Pancreas (tissue), 10 donors: ENCODE measurements around the gene KRT72. TPM values are rescaled to one million over a fixed set of nuclear protein-coding genes. Genes with fewer than 3 reads are reported as not detected.
A peak's percentile ranks its signal among the peaks of the same experiment; 100 is the strongest.

Experiments
- ATAC-seq, 4 donors: fragments of 200-7000 bp; cut with Tn5 transposase; one replicate each; pipeline versions ENCODE4 v1.8.0 to v1.9.1; 2020; ENCODE audit warnings: mild to moderate bottlenecking in 4 of 4, moderate library complexity in 4 of 4
- DNase-seq, 6 donors: peaks; one replicate each; pipeline ENCODE4 v3.0.0-alpha.2; 2020
- FAIRE-seq: peaks from 2 replicates; lab custom pipeline; 2012; peaks lifted over from hg19 to GRCh38; lab: Jason Lieb, UNC
- H3K27ac ChIP-seq, 4 donors: fragments of 200-600 bp; sonication (generic); 1 replicate in 3 of 4; 2 replicates in 1 of 4; pipeline versions ENCODE4 v1.5.0 to v1.8.0; 2020
- H3K27me3 ChIP-seq, 4 donors: fragments of 200-600 bp; one replicate each; pipeline ENCODE4 v1.8.0; 2021
- H3K36me3 ChIP-seq, 3 donors: fragments of 200-600 bp; sonication (generic) in 1 of 3; one replicate each; pipeline versions ENCODE4 v1.5.0 to v1.8.0; 2020 to 2021
- H3K4me1 ChIP-seq, 3 donors: fragments of 200-600 bp; one replicate each; pipeline ENCODE4 v1.8.0; 2021
- H3K4me3 ChIP-seq, 4 donors: fragments of 200-600 bp; sonication (generic) in 2 of 4; one replicate each; pipeline versions ENCODE4 v1.5.0 to v1.8.0; 2020 to 2021
- H3K9me3 ChIP-seq, 4 donors: fragments of 200-600 bp; one replicate each; pipeline ENCODE4 v1.8.0; 2021
- WGBS, 2 donors: extraction: QIAGEN DNeasy Blood & Tissue Kit; methylation state at CpG; one replicate each; pipeline ENCODE4 v1.1.7; 2013; 5-methylcytosine and 5-hydroxymethylcytosine counted together
- intact Hi-C, 3 donors: fragments of 100-400 bp; cut with DNase I; formaldehyde crosslinking; loops; one replicate each; pipeline versions ENCODE4 v1.11.1 to v1.14.2; 2022
- polyA plus RNA-seq, 2 donors: library from polyadenylated mRNA; stranded (reverse); fragments of 200-250 nt; gene quantifications; one replicate each; pipeline ENCODE4 v1.2.3, GENCODE V29; 2013
- total RNA-seq, 6 donors: library from RNA; stranded (reverse); fragmentation: NEBNext Ultra II Directional in 4 of 6; extraction: Animal tissue kit (Norgen Biotek cat#: 25700) in 4 of 6; gene quantifications; one replicate each; pipeline versions ENCODE4 v1.2.1 to v1.2.4, GENCODE V29; 2021 to 2023
- TF ChIP-seq, protein P1 (sequence below), 4 donors: fragments of 200-600 bp; sonication (generic) in 3 of 4; IDR thresholded peaks; one replicate each; pipeline versions ENCODE4 v1.5.0 to v1.8.0; 2021; ENCODE audit warnings: antibody characterized with exemption in 4 of 4
- donor health status: healthy with polysubstance abuse.
- donor health status: DM: no; HTN: no; CAD: no; lungs with moderate emphysema.
- donor health status: DM: no; HTN: no; CAD: no.
- donor health status: control.
- donor health status: control.
- donor health status: Bipolar disorder and iron deficiency.
- donor health status: DM: yes; HTN: yes; CAD: no.
- donor health status: DM: no; HTN: no; CAD: no.
- donor health status: DM: no; HTN: no; CAD: no.
- donor health status: DM: yes; HTN: yes; CAD: no.

KRT72 gene
- total and polyA plus RNA-seq, 8 donors: 0.09 TPM; not detected in 7

DNA sequence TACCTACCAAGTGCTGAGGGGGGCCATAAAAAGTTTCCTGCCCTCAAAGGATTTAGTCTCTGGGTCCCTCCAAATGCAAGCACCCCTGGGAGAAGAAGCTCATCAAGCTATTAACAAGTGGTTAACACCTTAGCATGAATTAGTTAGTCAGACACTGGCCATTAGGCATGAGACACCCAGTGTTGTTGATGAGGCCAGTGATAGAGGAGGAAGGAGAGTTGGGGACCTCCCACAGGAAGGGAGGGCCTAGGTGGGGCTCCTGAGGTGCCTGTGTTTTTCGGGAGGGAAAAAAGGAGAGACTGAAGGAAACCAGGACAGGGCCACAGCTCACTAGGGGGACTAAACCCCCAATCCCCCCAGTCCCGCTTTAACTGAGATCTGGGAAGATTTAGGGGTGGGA is 43.8 kb downstream of the KRT72 start:
- Histone ChIP-seq H3K36me3 (no peaks in the 10 kb centered on the region), H3K27ac (no peak overlapping the region), H3K9me3 (no peaks in the 10 kb centered on the region), H3K4me1 (no peaks in the 10 kb centered on the region), H3K4me3 (no peak overlapping the region), H3K27me3 (no peaks in the 10 kb centered on the region)
- WGBS, 2 donors: 67 to 68% methylated on average over 2 of the region's 2 CpGs
- intact Hi-C loops: no loop called here
- TF ChIP-seq, protein P1, sequence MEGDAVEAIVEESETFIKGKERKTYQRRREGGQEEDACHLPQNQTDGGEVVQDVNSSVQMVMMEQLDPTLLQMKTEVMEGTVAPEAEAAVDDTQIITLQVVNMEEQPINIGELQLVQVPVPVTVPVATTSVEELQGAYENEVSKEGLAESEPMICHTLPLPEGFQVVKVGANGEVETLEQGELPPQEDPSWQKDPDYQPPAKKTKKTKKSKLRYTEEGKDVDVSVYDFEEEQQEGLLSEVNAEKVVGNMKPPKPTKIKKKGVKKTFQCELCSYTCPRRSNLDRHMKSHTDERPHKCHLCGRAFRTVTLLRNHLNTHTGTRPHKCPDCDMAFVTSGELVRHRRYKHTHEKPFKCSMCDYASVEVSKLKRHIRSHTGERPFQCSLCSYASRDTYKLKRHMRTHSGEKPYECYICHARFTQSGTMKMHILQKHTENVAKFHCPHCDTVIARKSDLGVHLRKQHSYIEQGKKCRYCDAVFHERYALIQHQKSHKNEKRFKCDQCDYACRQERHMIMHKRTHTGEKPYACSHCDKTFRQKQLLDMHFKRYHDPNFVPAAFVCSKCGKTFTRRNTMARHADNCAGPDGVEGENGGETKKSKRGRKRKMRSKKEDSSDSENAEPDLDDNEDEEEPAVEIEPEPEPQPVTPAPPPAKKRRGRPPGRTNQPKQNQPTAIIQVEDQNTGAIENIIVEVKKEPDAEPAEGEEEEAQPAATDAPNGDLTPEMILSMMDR (IDR thresholded peaks at IDR 0.05): no peak
- no peak for DNase-seq
- no peak for ATAC-seq
- no peak for FAIRE-seq

DNA sequence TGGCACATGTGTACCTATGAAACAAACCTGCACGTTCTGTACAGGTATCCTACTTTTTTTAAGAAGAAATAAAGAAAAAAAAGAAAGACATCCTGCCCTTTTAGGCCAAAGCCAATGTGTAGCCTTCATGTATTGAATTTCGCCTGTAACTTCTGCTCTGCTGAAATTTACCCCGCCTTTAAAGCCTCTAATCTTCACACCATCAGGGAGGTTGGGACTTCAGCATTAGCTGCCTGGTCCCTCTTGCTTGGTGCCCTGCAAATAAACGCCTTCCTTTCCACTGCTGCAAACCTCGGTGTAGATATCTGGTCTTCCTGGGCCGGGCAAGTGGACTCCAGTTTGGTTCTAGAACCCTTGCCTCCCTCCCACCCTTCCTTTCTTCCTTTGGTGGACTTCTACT is 45.7 kb downstream of the KRT72 start:
- no peaks in the 10 kb centered on the region for H3K4me1 ChIP-seq
- intact Hi-C loops: no loop called here
- H3K36me3 ChIP-seq: no peaks in the 10 kb centered on the region
- no peaks in the 10 kb centered on the region for H3K27me3 ChIP-seq
- ATAC-seq (no peak), DNase-seq (no peak), FAIRE-seq (no peak)
- no peak overlapping the region for H3K27ac ChIP-seq
- H3K9me3 ChIP-seq: no peaks in the 10 kb centered on the region
- 56 to 66% methylated on average over 6 of the region's 6 CpGs for WGBS, 2 donors
- TF ChIP-seq, protein P1 (IDR thresholded peaks at IDR 0.05): no peak
- H3K4me3 ChIP-seq: no peak overlapping the region

- no peak for ATAC-seq
- H3K36me3 ChIP-seq: no peaks in the 10 kb centered on the region
- no peaks in the 10 kb centered on the region for H3K27me3 ChIP-seq
- TF ChIP-seq, protein P1 (IDR thresholded peaks at IDR 0.05): no peak
- no peaks in the 10 kb centered on the region for H3K4me1 ChIP-seq
- no peak within 1 kb of the TSS for H3K27ac ChIP-seq
- no peaks in the 10 kb centered on the region for H3K9me3 ChIP-seq
- WGBS, 2 donors: 78 to 86% methylated on average over 14 of the region's 14 CpGs
- DNase-seq: no peak
- FAIRE-seq: no peak
- intact Hi-C loops: no loop called here
- no peak within 1 kb of the TSS for H3K4me3 ChIP-seq
Measured at GRCh38 chr12:52552681-52553195, 48.5 kb downstream of the KRT72 start, which contains the start of gene KRT71. Gene KRT71, minus strand, starts transcription at chr12:52553145. Its CDS starts 68 bp downstream, at chr12:52553077.

GRCh38 chr12:52552055-52552454 is 49.2 kb downstream of the KRT72 start:
- Histone ChIP-seq H3K27me3 (no peaks in the 10 kb centered on the region), H3K4me3 (no peak overlapping the region), H3K27ac (no peak overlapping the region), H3K9me3 (no peaks in the 10 kb centered on the region), H3K4me1 (no peaks in the 10 kb centered on the region), H3K36me3 (no peaks in the 10 kb centered on the region)
- TF ChIP-seq, protein P1 (IDR thresholded peaks at IDR 0.05): no peak
- ATAC-seq (peak in 1 of 4 donors; percentile 36), FAIRE-seq (no peak), DNase-seq (peak in 1 of 6 donors; percentile 40)
- intact Hi-C loops: no loop called here
- 54 to 72% methylated on average over 5 of the region's 5 CpGs for WGBS, 2 donors

DNA sequence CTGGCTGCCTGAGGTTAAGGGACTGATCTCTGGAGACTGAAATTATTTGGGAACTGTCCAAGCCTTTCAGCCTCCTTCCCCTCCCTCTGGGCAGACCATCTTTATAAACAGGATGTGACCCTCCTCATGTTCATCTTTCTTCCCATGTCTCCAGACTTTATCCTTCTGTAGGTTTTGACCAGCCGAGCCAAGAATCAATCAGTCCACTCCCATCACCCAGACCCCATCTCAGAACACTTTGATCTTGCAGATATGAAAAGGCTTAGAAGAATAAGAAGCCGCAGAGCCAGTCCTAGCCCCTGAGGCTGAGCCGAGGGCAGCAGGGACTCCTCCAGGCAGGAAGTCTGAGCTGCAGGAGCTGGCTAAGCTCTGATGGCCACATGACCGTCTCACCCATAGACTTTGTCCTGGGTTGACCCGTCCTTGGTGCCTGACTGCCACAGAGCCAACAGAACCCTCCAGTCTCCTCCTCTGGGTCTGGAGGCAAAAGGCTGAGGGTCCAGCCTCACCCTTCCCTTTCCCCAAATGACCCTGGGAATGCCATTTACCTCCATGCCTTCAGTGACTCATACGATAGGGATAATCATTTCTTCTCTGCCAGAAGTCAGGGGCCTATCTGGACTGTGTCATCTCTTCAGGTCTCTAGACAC is 49.9 kb downstream of the KRT72 start:
- ATAC-seq (no peak), DNase-seq (no peak), FAIRE-seq (no peak)
- intact Hi-C loops: no loop called here
- H3K4me3 ChIP-seq: no peak overlapping the region
- H3K9me3 ChIP-seq: no peaks in the 10 kb centered on the region
- no peaks in the 10 kb centered on the region for H3K27me3 ChIP-seq
- TF ChIP-seq, protein P1 (IDR thresholded peaks at IDR 0.05): no peak
- no peaks in the 10 kb centered on the region for H3K4me1 ChIP-seq
- 47 to 48% methylated on average over 6 of the region's 6 CpGs for WGBS, 2 donors
- no peak overlapping the region for H3K27ac ChIP-seq
- H3K36me3 ChIP-seq: no peaks in the 10 kb centered on the region
